Testis (tissue), 2 donors: ENCODE measurements around the gene SERPINB10.

Experiments used
- POLR2A ChIP-seq: fragments of 450-650 bp; IDR thresholded peaks from one replicate; pipeline ENCODE4 v1.6.1; 2017; ENCODE audit warnings: antibody characterized with exemption, mild to moderate bottlenecking, moderate library complexity
- TF ChIP-seq, protein P1 (sequence below), 3 experiments: fragments of 450-650 bp in 2 of 3; fragments of 200-600 bp in 1 of 3; sonication (generic) in 1 of 3; IDR thresholded peaks; one replicate each; pipeline ENCODE4 v1.5.1; 2016 to 2019; ENCODE audit warnings: antibody characterized with exemption in 3 of 3, mild to moderate bottlenecking in 2 of 3, moderate library complexity in 1 of 3

DNA sequence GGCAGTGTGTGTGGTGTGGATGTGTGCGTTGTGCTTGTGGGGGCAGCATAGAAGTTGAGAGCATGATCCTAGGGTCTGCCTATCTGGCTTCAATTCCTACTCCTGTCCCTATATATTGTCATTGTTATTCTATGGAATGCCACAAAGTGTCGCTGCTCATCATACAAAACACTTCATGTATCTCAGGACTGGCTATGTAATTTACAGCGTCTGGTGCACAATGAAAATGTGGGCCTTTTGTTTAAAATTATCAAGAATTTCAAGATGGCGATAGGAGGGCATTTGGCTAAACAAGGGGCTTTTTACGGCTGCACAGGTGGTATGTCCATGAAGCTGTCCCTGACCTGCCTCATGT is 16.8 kb upstream of the SERPINB10 start:
- TF ChIP-seq, protein P1, sequence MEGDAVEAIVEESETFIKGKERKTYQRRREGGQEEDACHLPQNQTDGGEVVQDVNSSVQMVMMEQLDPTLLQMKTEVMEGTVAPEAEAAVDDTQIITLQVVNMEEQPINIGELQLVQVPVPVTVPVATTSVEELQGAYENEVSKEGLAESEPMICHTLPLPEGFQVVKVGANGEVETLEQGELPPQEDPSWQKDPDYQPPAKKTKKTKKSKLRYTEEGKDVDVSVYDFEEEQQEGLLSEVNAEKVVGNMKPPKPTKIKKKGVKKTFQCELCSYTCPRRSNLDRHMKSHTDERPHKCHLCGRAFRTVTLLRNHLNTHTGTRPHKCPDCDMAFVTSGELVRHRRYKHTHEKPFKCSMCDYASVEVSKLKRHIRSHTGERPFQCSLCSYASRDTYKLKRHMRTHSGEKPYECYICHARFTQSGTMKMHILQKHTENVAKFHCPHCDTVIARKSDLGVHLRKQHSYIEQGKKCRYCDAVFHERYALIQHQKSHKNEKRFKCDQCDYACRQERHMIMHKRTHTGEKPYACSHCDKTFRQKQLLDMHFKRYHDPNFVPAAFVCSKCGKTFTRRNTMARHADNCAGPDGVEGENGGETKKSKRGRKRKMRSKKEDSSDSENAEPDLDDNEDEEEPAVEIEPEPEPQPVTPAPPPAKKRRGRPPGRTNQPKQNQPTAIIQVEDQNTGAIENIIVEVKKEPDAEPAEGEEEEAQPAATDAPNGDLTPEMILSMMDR (IDR thresholded peaks at IDR 0.05), result no peak
- TF ChIP-seq POLR2A, result no peak
